Testis (tissue), 3 donors: Measurements from ENCODE around the gene CHMP6. TPM values are rescaled to one million over a fixed set of nuclear protein-coding genes. Genes with fewer than 3 reads are reported as not detected.
A peak's percentile ranks its signal among the peaks of the same experiment; 100 is the strongest.

Source experiments
- DNase-seq: peaks from one replicate; pipeline ENCODE4 v3.0.0-alpha.2; 2019
- H3K27ac ChIP-seq, 2 donors: fragments of 200-600 bp; sonication (generic); one replicate each; pipeline ENCODE4 v1.5.1; 2019
- H3K27me3 ChIP-seq: fragments of 200-600 bp; sonication (generic); one replicate; pipeline ENCODE4 v1.5.1; 2019
- H3K36me3 ChIP-seq: fragments of 200-600 bp; sonication (generic); one replicate; pipeline ENCODE4 v1.5.1; 2017; ENCODE audit warnings: low read depth; ENCODE audit errors: missing control alignments
- H3K4me1 ChIP-seq: fragments of 200-600 bp; sonication (generic); one replicate; pipeline ENCODE4 v1.5.1; 2019
- H3K4me3 ChIP-seq, 2 donors: fragments of 200-600 bp; sonication (generic); one replicate each; pipeline ENCODE4 v1.5.1; 2017 to 2019
- H3K9me3 ChIP-seq: fragments of 200-600 bp; sonication (generic); one replicate; pipeline ENCODE4 v1.5.1; 2017
- POLR2A ChIP-seq: fragments of 450-650 bp; IDR thresholded peaks from one replicate; pipeline ENCODE4 v1.6.1; 2017; ENCODE audit warnings: antibody characterized with exemption, mild to moderate bottlenecking, moderate library complexity
- WGBS, 2 donors: methylation state at CpG; one replicate each; pipeline ENCODE4 v1.1.5; 2018; 5-methylcytosine and 5-hydroxymethylcytosine counted together
- intact Hi-C: fragments of 100-400 bp; cut with DNase I; formaldehyde crosslinking; loops from one replicate; pipeline ENCODE4 v1.15.1; 2023; ENCODE audit warnings: low total_unique reads
- polyA plus RNA-seq: library from polyadenylated mRNA; stranded (reverse); fragments of 350-450 nt; fragmentation: Illumina TruSeq; extraction: RNeasy Lipid Tissue Mini Kit (QIAGEN cat#74804); gene quantifications from one replicate; pipeline ENCODE4 v1.2.3, GENCODE V29; 2014; ENCODE audit warnings: low read depth, low replicate concordance; ENCODE audit not compliant: insufficient read depth
- total RNA-seq, 2 donors: library from RNA; depleted of rRNA; stranded (reverse); fragments of >200 nt; gene quantifications; one replicate each; pipeline ENCODE4 v1.2.3, GENCODE V29; 2016
- TF ChIP-seq, protein P1 (sequence below), 3 experiments: fragments of 450-650 bp in 2 of 3; fragments of 200-600 bp in 1 of 3; sonication (generic) in 1 of 3; IDR thresholded peaks; one replicate each; pipeline ENCODE4 v1.5.1; 2016 to 2019; ENCODE audit warnings: antibody characterized with exemption in 3 of 3, mild to moderate bottlenecking in 2 of 3, moderate library complexity in 1 of 3

Gene CHMP6
- total and polyA plus RNA-seq, 3 donors from 2014 or later = 18.5 to 29.8 (median 28.2) TPM

DNA sequence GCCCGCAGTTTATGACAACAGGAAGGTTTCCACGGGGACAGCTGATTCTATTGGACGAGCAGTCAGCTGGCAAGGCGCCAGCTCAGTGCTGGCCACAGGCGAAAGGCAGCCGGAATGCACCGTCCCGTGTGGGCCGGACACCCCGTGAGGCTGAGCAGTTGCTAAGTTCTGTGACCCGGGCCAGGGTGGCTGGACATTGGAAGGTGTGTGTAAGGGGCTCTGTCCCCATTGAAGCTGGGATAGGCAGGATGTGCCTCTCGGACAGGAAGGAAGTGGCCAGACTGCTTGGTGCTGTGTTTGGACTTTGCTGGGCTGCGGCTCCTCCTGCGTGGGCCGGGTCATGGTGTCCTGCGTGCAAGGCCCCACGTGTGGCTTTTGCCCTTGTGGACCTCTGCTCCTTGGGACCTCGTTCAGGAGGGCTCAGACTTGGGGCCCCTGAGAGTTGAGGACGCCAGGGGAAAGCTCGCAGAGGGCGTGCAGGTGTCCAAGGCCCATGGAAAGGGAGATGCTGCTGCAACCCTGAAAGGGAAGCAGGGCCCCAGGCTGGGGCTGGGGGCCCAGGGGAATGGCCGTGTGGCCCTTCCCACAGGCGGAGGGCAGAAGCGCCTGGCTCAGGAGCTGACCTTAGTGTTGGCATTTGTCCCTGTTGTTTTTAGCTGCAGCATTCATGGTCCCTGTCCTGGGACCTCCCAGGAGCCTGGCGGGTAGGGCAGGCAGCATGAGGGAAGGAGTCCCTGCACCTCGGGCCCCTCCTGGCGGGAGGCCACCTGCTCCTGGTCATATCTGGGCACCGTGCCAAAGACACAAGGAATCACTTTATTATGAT, 53.3 kb downstream of the CHMP6 start:
- Histone ChIP-seq H3K36me3 (no peaks in the 10 kb centered on the region), H3K27ac (peak overlapping the region in 1 of 2 donors; percentile 3), H3K9me3 (no peaks in the 10 kb centered on the region), H3K4me1 (peaks cover 46% of the 10 kb centered on the region), H3K27me3 (no peaks in the 10 kb centered on the region), H3K4me3 (no peak overlapping the region)
- 49 to 55% methylated on average over 4 to 28 of the region's 28 CpGs for WGBS, 2 donors
- DNase-seq = peak; percentile 86
- intact Hi-C loops = no loop called here
- no peak for TF ChIP-seq POLR2A
- TF ChIP-seq, protein P1, sequence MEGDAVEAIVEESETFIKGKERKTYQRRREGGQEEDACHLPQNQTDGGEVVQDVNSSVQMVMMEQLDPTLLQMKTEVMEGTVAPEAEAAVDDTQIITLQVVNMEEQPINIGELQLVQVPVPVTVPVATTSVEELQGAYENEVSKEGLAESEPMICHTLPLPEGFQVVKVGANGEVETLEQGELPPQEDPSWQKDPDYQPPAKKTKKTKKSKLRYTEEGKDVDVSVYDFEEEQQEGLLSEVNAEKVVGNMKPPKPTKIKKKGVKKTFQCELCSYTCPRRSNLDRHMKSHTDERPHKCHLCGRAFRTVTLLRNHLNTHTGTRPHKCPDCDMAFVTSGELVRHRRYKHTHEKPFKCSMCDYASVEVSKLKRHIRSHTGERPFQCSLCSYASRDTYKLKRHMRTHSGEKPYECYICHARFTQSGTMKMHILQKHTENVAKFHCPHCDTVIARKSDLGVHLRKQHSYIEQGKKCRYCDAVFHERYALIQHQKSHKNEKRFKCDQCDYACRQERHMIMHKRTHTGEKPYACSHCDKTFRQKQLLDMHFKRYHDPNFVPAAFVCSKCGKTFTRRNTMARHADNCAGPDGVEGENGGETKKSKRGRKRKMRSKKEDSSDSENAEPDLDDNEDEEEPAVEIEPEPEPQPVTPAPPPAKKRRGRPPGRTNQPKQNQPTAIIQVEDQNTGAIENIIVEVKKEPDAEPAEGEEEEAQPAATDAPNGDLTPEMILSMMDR (IDR thresholded peaks at IDR 0.05) = no peak

DNA sequence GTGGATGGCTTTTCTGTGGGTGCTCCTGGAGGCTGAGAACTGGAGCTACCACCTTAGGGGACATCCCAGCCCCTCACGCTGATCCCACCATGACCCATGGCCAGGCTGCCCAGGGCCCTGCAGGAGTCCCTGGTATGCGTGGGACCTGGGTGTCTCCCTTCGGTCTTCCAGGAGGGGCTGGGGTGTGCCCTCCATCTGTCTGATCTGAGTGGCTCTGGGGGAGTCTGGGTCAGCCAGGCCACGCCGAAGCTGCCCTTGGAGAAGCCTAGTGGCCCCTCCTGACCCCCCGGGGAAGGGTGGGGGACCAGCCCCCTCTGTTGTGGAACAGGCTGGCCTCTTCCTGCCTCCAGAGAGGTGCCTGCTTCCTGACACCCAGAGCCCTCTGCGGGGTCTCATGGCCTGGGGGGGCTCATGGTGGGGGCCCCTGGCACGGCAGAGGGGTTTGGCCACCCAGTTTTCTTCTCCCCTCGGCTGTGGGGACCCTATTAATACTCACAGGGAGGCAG, 54.0 kb downstream of the CHMP6 start:
- H3K27me3 ChIP-seq = no peaks in the 10 kb centered on the region
- H3K4me1 ChIP-seq = peaks cover 41% of the 10 kb centered on the region
- DNase-seq = no peak
- no peaks in the 10 kb centered on the region for H3K9me3 ChIP-seq
- no peaks in the 10 kb centered on the region for H3K36me3 ChIP-seq
- H3K27ac ChIP-seq = no peak overlapping the region
- 81% methylated on average over 8 of the region's 9 CpGs; no CpG with 5 or more reads in 1 of the 2 donors for WGBS, 2 donors
- intact Hi-C loops = no loop called here
- no peak overlapping the region for H3K4me3 ChIP-seq
- TF ChIP-seq, protein P1 (IDR thresholded peaks at IDR 0.05) = no peak
- TF ChIP-seq POLR2A = no peak

DNA sequence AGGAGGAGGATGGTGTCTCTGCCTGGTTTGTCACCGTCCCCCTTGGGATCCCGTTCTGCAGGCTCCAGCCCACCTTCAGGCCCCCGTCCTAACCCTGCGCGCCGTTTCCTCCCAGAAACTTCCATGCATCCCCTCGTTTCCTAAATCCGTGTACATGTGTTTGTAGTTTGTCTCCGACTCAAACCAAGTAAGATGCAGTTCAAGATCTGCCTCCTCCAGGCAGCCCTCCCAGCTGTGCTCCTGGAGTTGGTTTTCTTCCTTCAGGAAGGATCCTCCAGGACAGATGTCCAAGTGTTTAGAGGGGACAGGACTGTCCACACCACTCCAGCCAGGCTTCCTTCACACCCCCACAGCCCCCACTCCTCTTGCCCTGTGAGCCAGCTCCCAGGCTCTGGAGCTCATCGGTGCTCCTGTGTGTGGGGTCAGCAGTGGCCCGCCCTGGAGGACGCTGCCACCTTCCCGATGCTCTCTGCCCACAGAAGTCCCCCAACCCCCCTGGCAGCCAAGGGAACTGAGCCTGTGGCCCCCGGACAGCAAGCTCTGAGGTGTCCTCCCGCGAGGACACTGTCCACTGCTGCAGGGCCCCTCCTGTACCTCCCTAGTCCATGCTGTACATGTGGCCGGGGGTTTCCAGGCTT, 54.6 kb downstream of the CHMP6 start:
- Histone ChIP-seq H3K4me3 (no peak overlapping the region), H3K4me1 (peaks cover 35% of the 10 kb centered on the region), H3K9me3 (no peaks in the 10 kb centered on the region), H3K36me3 (no peaks in the 10 kb centered on the region), H3K27me3 (no peaks in the 10 kb centered on the region), H3K27ac (no peak overlapping the region)
- TF ChIP-seq POLR2A = no peak
- TF ChIP-seq, protein P1 (IDR thresholded peaks at IDR 0.05) = no peak
- no peak for DNase-seq
- 91 to 94% methylated on average over 13 to 17 of the region's 17 CpGs for WGBS, 2 donors
- intact Hi-C loops = no loop called here

DNA sequence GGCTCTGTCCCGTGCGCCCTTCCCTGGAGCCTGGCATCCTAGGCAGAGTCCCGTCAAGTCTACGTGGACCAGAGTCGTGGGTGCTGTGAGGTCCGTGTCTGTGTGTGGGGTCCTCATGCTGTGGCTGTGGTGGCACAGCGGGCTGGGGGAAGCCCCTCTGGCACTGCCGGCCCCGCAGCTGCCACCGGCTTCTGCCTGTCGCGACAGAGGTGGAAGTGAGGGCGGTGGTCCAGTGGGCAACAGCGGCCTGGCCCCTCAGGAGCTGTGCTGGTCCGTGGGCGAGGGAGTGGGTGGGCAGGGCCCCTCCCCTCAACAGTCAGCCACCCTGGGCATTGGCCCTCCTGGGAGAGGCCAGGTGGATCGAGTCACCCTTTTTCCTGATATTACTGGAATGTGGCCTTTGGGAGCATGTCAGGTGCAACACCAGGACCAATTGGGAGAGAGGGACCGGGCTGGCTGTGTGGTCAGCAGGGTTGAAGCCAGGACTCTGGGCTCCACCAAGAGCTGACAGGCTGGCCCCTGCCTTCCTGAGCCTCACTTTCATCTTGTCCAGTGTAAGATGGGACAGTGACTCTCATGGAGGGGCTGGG, 55.2 kb downstream of the CHMP6 start:
- Histone ChIP-seq H3K4me1 (peaks cover 34% of the 10 kb centered on the region), H3K36me3 (no peaks in the 10 kb centered on the region), H3K9me3 (no peaks in the 10 kb centered on the region), H3K4me3 (no peak overlapping the region), H3K27ac (no peak overlapping the region), H3K27me3 (no peaks in the 10 kb centered on the region)
- intact Hi-C loops = no loop called here
- 89 to 98% methylated on average over 9 to 18 of the region's 18 CpGs for WGBS, 2 donors
- DNase-seq = no peak
- no peak for TF ChIP-seq POLR2A
- TF ChIP-seq, protein P1 (IDR thresholded peaks at IDR 0.05) = no peak
